Upper lobe of left lung (tissue), 4 donors: ENCODE results near the gene IL1RL2.

Source experiments
- EP300 ChIP-seq, 4 donors: sonication (generic); formaldehyde crosslinking; IDR thresholded peaks; one replicate each; pipeline ENCODE4 v1.5.1; 2017; ENCODE audit warnings: antibody characterized with exemption in 4 of 4, control low read depth in 2 of 4
- POLR2A ChIP-seq, 4 donors: fragments of 450-650 bp; IDR thresholded peaks; one replicate each; pipeline ENCODE4 v1.5.1; 2016 to 2017; ENCODE audit warnings: antibody characterized with exemption in 4 of 4, mild to moderate bottlenecking in 2 of 4
- TF ChIP-seq, protein P1 (sequence below), 6 experiments: fragments of 450-650 bp in 4 of 6; fragments of 200-600 bp in 2 of 6; sonication (generic) in 2 of 6; IDR thresholded peaks; one replicate each; pipeline ENCODE4 v1.5.1; 2016 to 2019; ENCODE audit warnings: antibody characterized with exemption in 6 of 6

DNA sequence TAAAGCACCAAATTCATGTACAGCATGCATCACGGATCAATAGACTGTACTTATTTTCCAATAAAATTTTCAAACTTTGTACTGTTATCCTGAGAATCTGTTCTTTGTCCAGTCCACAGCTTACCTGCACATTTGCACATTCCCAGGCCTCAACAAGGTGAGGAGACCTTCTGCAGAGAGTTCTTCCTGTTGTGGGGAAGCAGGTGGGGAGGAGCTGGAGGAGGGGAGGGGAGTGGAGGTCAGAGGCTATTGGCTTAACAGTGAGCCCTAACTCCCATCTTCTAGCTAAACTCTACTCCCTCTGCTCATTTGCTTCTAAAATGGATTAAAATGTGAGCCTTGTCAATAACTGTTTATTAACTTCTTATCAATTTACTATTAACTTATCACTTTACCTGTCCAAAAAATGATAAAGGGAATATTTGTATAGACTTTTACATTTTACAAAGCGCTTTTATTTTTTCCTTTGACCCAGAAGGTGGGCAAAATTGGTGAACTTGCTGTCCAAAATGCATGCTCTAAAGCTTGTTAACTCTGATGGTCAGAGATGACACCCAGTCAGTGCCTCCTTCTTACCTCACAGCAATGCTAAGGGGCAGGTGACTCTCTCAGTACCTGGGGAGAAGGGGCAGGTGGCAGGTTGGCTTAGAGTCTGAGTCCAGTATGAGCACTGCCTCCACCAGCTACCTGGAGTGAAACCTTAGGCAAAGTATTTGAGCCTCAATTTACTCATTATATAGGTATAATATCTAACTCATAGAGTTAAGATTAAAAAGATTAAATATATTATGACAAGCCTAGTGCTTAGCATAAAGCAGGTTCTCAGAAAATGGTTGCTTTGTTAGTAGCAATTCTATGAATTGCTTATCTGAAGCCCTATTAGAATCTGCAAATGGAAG lies 6.8 kb upstream of the IL1RL2 start:
- TF ChIP-seq, protein P1, sequence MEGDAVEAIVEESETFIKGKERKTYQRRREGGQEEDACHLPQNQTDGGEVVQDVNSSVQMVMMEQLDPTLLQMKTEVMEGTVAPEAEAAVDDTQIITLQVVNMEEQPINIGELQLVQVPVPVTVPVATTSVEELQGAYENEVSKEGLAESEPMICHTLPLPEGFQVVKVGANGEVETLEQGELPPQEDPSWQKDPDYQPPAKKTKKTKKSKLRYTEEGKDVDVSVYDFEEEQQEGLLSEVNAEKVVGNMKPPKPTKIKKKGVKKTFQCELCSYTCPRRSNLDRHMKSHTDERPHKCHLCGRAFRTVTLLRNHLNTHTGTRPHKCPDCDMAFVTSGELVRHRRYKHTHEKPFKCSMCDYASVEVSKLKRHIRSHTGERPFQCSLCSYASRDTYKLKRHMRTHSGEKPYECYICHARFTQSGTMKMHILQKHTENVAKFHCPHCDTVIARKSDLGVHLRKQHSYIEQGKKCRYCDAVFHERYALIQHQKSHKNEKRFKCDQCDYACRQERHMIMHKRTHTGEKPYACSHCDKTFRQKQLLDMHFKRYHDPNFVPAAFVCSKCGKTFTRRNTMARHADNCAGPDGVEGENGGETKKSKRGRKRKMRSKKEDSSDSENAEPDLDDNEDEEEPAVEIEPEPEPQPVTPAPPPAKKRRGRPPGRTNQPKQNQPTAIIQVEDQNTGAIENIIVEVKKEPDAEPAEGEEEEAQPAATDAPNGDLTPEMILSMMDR (IDR thresholded peaks at IDR 0.05) = no peak
- TF ChIP-seq POLR2A (IDR thresholded peaks at IDR 0.05) (no peak), EP300 (IDR thresholded peaks at IDR 0.05) (no peak)
